Measurements from ENCODE around the gene PNMA8A.

DNA sequence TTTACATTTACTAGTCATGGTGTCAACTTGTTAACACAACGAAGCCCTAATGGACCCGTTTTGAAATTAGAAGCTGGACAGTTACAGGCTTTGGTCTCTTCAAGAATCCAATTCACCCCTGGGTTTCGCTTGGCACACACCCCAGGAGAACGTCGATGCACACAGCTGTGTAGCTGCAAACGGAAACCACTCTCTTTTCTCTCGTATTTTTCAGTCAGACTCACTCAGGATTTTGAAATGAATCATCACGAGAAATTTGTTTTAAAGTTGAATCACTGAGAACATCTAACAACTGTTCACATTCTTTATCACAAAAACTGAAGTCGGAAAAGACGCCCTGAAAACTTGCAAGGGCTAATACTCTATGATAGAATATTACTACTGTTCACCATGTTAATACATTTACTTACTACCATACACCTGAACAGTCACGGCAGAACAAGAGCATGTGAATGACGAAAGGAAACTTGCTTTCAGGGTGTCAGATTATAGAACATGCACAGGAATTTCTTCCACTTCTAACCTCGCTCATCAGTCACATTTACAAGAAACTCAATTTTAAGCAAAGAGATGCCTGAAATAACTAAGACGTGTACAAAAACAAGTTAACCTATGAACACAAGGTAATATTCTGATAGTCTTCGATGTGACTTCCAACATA lies 4.7 kb downstream of the PNMA8A start:
- TF ChIP-seq, protein P1, sequence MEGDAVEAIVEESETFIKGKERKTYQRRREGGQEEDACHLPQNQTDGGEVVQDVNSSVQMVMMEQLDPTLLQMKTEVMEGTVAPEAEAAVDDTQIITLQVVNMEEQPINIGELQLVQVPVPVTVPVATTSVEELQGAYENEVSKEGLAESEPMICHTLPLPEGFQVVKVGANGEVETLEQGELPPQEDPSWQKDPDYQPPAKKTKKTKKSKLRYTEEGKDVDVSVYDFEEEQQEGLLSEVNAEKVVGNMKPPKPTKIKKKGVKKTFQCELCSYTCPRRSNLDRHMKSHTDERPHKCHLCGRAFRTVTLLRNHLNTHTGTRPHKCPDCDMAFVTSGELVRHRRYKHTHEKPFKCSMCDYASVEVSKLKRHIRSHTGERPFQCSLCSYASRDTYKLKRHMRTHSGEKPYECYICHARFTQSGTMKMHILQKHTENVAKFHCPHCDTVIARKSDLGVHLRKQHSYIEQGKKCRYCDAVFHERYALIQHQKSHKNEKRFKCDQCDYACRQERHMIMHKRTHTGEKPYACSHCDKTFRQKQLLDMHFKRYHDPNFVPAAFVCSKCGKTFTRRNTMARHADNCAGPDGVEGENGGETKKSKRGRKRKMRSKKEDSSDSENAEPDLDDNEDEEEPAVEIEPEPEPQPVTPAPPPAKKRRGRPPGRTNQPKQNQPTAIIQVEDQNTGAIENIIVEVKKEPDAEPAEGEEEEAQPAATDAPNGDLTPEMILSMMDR (IDR thresholded peaks at IDR 0.05; ENCODE audit: low read depth, low read length): no peak
- TF ChIP-seq EZH2phosphoT487 (IDR thresholded peaks at IDR 0.05; ENCODE audit: low read depth): no peak

All from OCI-LY3 (cell line).